ENCODE data around the gene CLDN1. TPM values are rescaled to one million over a fixed set of nuclear protein-coding genes. Genes with fewer than 3 reads are reported as not detected.

CLDN1 gene
- total RNA-seq, 2 experiments from 2014 or later = 0.07 to 0.22 TPM

- H3K36me3 Mint-ChIP-seq = no peaks in the 10 kb centered on the region
- H3K4me3 Mint-ChIP-seq = no peak overlapping the region
- no peaks in the 10 kb centered on the region for H3K27me3 Mint-ChIP-seq
- H3K27ac Mint-ChIP-seq = no peak overlapping the region
- no peaks in the 10 kb centered on the region for H3K4me1 Mint-ChIP-seq (ENCODE audit: low read depth)
- ChIA-PET CTCF (no interaction called here), POLR2A (no interaction called here)
- no peak for DNase-seq
- intact Hi-C loops (cut with micrococcal nuclease) = no loop called here
- H3K9me3 Mint-ChIP-seq = peaks cover 5% of the 10 kb centered on the region
These were observed 30.7 kb upstream of the CLDN1 start for GRCh38 chr3:190352861-190353457.

DNA sequence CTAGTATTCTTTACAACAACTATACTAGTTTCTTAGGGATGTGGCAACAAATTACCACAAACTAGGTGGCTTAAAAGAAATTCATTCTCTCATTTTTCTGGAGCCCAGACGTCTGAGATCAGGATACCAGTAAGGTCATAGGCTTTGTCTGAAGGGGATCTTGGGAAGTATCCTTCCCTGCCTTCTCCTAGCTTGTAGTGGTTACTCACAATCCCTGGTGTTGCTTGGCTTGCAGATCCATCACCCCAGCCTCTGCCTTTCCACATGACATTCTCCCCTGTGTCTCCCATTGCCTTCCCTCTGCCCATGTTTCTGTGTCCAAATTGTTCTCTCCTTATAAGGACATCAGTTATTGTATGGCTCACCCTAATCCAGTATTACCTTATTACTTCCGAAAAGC, 24.3 kb upstream of the CLDN1 start:
- no peak for DNase-seq
- Mint-ChIP-seq H3K4me1 (ENCODE audit: low read depth) (no peaks in the 10 kb centered on the region), H3K9me3 (peaks cover 5% of the 10 kb centered on the region), H3K27ac (no peak overlapping the region), H3K4me3 (no peak overlapping the region), H3K27me3 (peaks cover 8% of the 10 kb centered on the region), H3K36me3 (no peaks in the 10 kb centered on the region)
- ChIA-PET POLR2A (no interaction called here), CTCF (no interaction called here)
- intact Hi-C loops (cut with micrococcal nuclease) = no loop called here

GRCh38 chr3:190345878-190346277, 23.6 kb upstream of the CLDN1 start:
- intact Hi-C loops (cut with micrococcal nuclease) = no loop called here
- Mint-ChIP-seq H3K4me1 (ENCODE audit: low read depth) (no peaks in the 10 kb centered on the region), H3K36me3 (no peaks in the 10 kb centered on the region), H3K27me3 (peaks cover 8% of the 10 kb centered on the region), H3K9me3 (peaks cover 5% of the 10 kb centered on the region), H3K27ac (no peak overlapping the region), H3K4me3 (no peak overlapping the region)
- ChIA-PET POLR2A (no interaction called here), CTCF (no interaction called here)
- DNase-seq = no peak

GRCh38 chr3:190345027-190345821, 23.0 kb upstream of the CLDN1 start:
- CTCF ChIA-PET = interaction anchor here (1.8 kb wide), 1 partner anchor 24 kb away, joined by 5 read pairs; the partner anchor contains the start of gene CLDN1

GRCh38 chr3:190340071-190340470, 17.8 kb upstream of the CLDN1 start:
- no peaks in the 10 kb centered on the region for H3K36me3 Mint-ChIP-seq
- ChIA-PET POLR2A (no interaction called here), CTCF (interaction anchor here (2.7 kb wide), 1 partner anchor 18 kb away, joined by 12 read pairs; the partner anchor contains the start of gene CLDN1)
- H3K4me3 Mint-ChIP-seq = no peak overlapping the region
- H3K27me3 Mint-ChIP-seq = peaks cover 7% of the 10 kb centered on the region
- H3K4me1 Mint-ChIP-seq (ENCODE audit: low read depth) = no peaks in the 10 kb centered on the region
- peaks cover 4% of the 10 kb centered on the region for H3K9me3 Mint-ChIP-seq
- H3K27ac Mint-ChIP-seq = no peak overlapping the region
- intact Hi-C loops (cut with micrococcal nuclease) = no loop called here
- DNase-seq = no peak

More at GRCh38 chr3:190345027-190345821, 23.0 kb upstream of the CLDN1 start:
- Mint-ChIP-seq H3K9me3 (peaks cover 6% of the 10 kb centered on the region), H3K36me3 (no peaks in the 10 kb centered on the region), H3K27me3 (peaks cover 8% of the 10 kb centered on the region), H3K4me1 (ENCODE audit: low read depth) (no peaks in the 10 kb centered on the region), H3K4me3 (no peak overlapping the region), H3K27ac (no peak overlapping the region)
- intact Hi-C loops (cut with micrococcal nuclease) = no loop called here
- DNase-seq = no peak
- POLR2A ChIA-PET = no interaction called here

GRCh38 chr3:190339130-190339529, 16.9 kb upstream of the CLDN1 start:
- intact Hi-C loops (cut with micrococcal nuclease) = no loop called here
- Mint-ChIP-seq H3K9me3 (peaks cover 4% of the 10 kb centered on the region), H3K4me3 (no peak overlapping the region), H3K4me1 (ENCODE audit: low read depth) (no peaks in the 10 kb centered on the region), H3K27me3 (peaks cover 7% of the 10 kb centered on the region), H3K36me3 (no peaks in the 10 kb centered on the region), H3K27ac (no peak overlapping the region)
- POLR2A ChIA-PET = no interaction called here
- DNase-seq = no peak
- CTCF ChIA-PET = interaction anchor here (0.8 to 2.7 kb wide), 3 partner anchors 17 to 378 kb away, joined by 4 to 12 read pairs (median 6); partner anchors contain the start of gene CLDN1

DNA sequence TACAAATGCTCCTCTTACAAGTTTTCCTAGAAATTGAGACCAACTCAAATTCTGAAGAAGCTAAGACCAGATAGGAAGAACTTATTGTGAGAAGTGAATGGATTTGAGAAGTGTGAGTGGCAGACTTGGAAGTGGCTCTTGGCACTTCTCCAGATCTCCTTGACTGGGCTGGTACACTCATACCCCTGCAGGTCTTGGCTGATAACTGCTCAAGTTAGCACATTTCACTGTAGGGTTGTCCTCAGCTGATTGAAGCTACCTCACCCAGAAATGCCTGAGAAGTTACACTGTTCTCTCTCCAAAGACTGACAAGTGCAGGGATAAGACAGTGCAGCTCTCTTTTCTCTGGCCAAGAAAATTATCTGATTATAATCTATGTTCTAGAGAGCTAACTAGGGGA, 16.5 kb upstream of the CLDN1 start:
- intact Hi-C loops (cut with micrococcal nuclease) = no loop called here
- Mint-ChIP-seq H3K27me3 (peaks cover 7% of the 10 kb centered on the region), H3K4me1 (ENCODE audit: low read depth) (no peaks in the 10 kb centered on the region), H3K36me3 (no peaks in the 10 kb centered on the region), H3K27ac (no peak overlapping the region), H3K4me3 (no peak overlapping the region), H3K9me3 (peaks cover 4% of the 10 kb centered on the region)
- no peak for DNase-seq
- CTCF ChIA-PET = interaction anchor here (0.8 to 2.7 kb wide), 3 partner anchors 17 to 377 kb away, joined by 4 to 12 read pairs (median 6); partner anchors contain the start of gene CLDN1
- POLR2A ChIA-PET = no interaction called here

DNA sequence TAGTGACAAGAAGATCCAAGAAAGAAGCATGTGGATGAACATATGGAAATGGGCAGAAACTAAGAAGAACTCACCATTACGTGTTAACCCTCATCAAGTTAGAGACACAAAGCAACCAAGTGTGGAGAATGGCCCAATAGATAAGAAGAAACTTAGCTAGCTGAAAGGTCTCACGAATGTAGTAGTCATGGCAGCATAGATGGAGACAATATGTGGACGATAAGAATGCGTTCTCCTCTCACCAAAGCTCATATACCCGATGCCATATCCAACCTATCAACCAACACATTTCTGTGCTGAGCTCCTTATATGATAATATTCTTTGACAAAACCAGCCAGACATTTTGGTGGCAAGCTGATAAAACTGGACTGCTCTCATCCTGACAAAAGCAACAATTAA, 15.1 kb upstream of the CLDN1 start:
- ChIA-PET POLR2A (no interaction called here), CTCF (interaction anchor here (2.7 kb wide), 1 partner anchor 15 kb away, joined by 12 read pairs; the partner anchor contains the start of gene CLDN1)
- H3K4me3 Mint-ChIP-seq = no peak overlapping the region
- H3K4me1 Mint-ChIP-seq (ENCODE audit: low read depth) = no peaks in the 10 kb centered on the region
- no peak overlapping the region for H3K27ac Mint-ChIP-seq
- peaks cover 4% of the 10 kb centered on the region for H3K9me3 Mint-ChIP-seq
- H3K27me3 Mint-ChIP-seq = peaks cover 9% of the 10 kb centered on the region
- DNase-seq = no peak
- no peaks in the 10 kb centered on the region for H3K36me3 Mint-ChIP-seq
- intact Hi-C loops (cut with micrococcal nuclease) = no loop called here

- intact Hi-C loops (cut with micrococcal nuclease) = no loop called here
- ChIA-PET CTCF (no interaction called here), POLR2A (no interaction called here)
- Mint-ChIP-seq H3K9me3 (peaks cover 4% of the 10 kb centered on the region), H3K27ac (no peak overlapping the region), H3K4me1 (ENCODE audit: low read depth) (no peaks in the 10 kb centered on the region), H3K27me3 (peaks cover 7% of the 10 kb centered on the region), H3K36me3 (no peaks in the 10 kb centered on the region), H3K4me3 (no peak overlapping the region)
- no peak for DNase-seq
These were observed 14.4 kb upstream of the CLDN1 start for GRCh38 chr3:190336516-190337189.

DNA sequence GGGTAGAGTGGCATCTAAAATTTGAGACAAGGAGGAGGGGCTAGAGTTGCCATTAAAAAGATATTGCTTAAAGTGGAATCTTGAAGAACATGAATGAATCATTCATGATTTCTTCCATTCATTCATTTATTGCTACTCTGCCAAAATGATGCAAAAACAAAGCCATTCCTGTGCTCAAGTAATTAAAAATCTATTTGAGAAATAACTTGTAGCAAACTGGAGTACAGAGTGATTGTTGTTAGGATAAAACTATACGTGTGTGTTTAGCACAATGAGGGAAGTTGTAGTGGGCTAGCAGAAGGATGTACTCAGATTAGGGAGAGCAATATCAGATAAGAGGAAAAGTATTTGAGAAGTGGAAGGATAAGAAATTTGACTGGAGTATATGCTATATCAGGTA, 11.7 kb upstream of the CLDN1 start:
- H3K36me3 Mint-ChIP-seq = no peaks in the 10 kb centered on the region
- CTCF ChIA-PET = no interaction called here

GRCh38 chr3:190330936-190331734, 8.9 kb upstream of the CLDN1 start:
- H3K4me1 Mint-ChIP-seq (ENCODE audit: low read depth) = no peaks in the 10 kb centered on the region
- no peaks in the 10 kb centered on the region for H3K9me3 Mint-ChIP-seq
- no peak for DNase-seq
- POLR2A ChIA-PET = no interaction called here
- CTCF ChIA-PET = interaction anchor here (1.3 kb wide), 1 partner anchor 9 kb away, joined by 3 read pairs; the partner anchor contains the start of gene CLDN1
- H3K36me3 Mint-ChIP-seq = no peaks in the 10 kb centered on the region
- intact Hi-C loops (cut with micrococcal nuclease) = no loop called here
- peaks cover 20% of the 10 kb centered on the region for H3K27me3 Mint-ChIP-seq
- H3K4me3 Mint-ChIP-seq = no peak overlapping the region
- H3K27ac Mint-ChIP-seq = no peak overlapping the region

More for the DNA sequence above, 11.7 kb upstream of the CLDN1 start:
- no peak overlapping the region for H3K27ac Mint-ChIP-seq
- intact Hi-C loops (cut with micrococcal nuclease) = no loop called here
- H3K9me3 Mint-ChIP-seq = no peaks in the 10 kb centered on the region
- H3K4me3 Mint-ChIP-seq = no peak overlapping the region
- H3K27me3 Mint-ChIP-seq = peaks cover 10% of the 10 kb centered on the region
- H3K4me1 Mint-ChIP-seq (ENCODE audit: low read depth) = no peaks in the 10 kb centered on the region
- no peak for DNase-seq
- POLR2A ChIA-PET = no interaction called here

DNA sequence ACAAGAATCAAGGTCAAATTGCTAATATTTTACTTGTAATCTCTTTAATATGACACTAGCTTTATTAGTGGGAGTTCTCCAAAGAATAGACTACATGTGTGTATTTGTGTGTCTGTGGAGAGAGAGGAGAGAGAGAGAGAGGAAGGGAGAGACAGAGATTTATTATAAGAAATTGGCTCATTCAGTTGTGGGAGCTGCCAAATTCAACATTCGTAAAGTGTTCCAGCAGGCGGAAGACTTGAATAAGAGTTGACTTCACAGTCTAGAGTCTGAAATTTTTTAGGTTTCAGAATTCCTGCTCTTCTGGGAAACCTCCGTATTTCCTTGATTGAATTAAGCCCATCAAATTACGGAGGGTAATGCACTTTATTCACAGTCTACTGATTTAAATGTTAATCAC, 4.7 kb upstream of the CLDN1 start:
- peaks cover 39% of the 10 kb centered on the region for H3K27me3 Mint-ChIP-seq
- intact Hi-C loops (cut with micrococcal nuclease) = no loop called here
- H3K4me1 Mint-ChIP-seq (ENCODE audit: low read depth) = peaks cover 8% of the 10 kb centered on the region
- ChIA-PET POLR2A (no interaction called here), CTCF (no interaction called here)
- DNase-seq = no peak
- H3K27ac Mint-ChIP-seq = no peak overlapping the region
- no peak overlapping the region for H3K4me3 Mint-ChIP-seq
- H3K36me3 Mint-ChIP-seq = no peaks in the 10 kb centered on the region
- H3K9me3 Mint-ChIP-seq = no peaks in the 10 kb centered on the region

All from activated CD4-positive, alpha-beta memory T cell treated with anti-CD3 and anti-CD28 coated beads for 36 hours (primary cell).